ENCODE data around the gene CTIF. TPM values are rescaled to one million over a fixed set of nuclear protein-coding genes. Genes with fewer than 3 reads are reported as not detected.

Gene CTIF
- total RNA-seq, 1 donor from 2014 or later: 35.1 TPM

DNA sequence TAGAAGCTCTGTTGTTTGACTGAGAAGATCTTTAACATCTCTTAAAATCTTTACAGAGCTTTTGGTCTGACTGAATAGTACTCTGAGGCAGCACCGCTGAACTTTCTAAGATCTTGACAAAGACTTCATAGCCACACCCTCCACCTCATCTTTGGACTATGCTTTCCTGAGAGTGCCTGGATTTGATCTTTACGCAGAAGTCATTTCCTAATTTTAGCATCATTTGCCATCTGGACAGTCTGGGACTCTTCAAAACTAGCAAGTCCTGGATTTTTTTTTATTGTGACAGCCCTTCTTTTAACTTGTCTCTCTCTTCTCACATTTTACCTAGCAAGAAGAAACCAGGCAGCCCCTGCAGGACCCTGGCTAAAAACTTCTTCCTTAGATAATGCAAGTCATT, 188.8 kb downstream of the CTIF start:
- intact Hi-C loops (cut with DNase I): no loop called here
- Histone ChIP-seq H3K27ac (peak overlapping the region; percentile 47), H3K4me1 (peaks cover 6% of the 10 kb centered on the region), H3K27me3 (no peaks in the 10 kb centered on the region), H3K9me3 (no peaks in the 10 kb centered on the region), H3K4me3 (no peak overlapping the region), H3K36me3 (no peaks in the 10 kb centered on the region)
- TF ChIP-seq POLR2AphosphoS5 (IDR thresholded peaks at IDR 0.05; ENCODE audit: insufficient read depth in 1 of 2, low read depth in 1 of 2) (no peak), POLR2A (IDR thresholded peaks at IDR 0.05) (no peak)
- TF ChIP-seq, protein P1, sequence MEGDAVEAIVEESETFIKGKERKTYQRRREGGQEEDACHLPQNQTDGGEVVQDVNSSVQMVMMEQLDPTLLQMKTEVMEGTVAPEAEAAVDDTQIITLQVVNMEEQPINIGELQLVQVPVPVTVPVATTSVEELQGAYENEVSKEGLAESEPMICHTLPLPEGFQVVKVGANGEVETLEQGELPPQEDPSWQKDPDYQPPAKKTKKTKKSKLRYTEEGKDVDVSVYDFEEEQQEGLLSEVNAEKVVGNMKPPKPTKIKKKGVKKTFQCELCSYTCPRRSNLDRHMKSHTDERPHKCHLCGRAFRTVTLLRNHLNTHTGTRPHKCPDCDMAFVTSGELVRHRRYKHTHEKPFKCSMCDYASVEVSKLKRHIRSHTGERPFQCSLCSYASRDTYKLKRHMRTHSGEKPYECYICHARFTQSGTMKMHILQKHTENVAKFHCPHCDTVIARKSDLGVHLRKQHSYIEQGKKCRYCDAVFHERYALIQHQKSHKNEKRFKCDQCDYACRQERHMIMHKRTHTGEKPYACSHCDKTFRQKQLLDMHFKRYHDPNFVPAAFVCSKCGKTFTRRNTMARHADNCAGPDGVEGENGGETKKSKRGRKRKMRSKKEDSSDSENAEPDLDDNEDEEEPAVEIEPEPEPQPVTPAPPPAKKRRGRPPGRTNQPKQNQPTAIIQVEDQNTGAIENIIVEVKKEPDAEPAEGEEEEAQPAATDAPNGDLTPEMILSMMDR (IDR thresholded peaks at IDR 0.05): no peak
- no peak for DNase-seq (ENCODE audit: extremely low spot score in 2 of 2)

DNA sequence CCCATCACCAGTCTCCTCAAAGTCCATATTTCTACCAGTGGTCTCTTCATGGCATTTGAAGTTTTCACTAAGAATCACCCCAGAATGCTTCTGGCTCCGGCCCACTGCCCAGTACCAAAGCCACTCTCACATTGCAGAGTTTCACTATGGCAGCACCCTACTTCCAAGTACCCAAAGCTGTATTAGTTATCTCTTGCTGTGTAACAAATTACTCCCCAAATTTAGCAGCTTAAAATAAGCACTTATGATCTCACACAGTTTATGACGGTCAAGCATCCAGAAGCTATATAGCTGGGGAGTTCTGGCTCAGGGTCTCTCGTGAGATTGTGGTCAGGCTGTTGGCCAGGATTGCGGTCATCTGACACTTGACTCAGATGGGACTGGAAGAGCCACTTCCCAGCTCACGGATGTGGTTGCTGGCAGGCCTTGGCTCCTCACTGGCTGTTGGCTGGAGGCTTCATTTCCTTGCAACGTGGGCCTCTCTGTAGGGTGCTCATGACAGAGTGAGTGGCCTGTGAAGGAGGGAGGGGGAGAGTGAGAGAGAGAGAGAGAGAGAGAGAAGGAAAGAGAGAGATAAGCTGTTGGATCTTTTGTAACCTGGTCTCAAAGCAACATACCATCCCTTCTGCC, 189.5 kb downstream of the CTIF start:
- DNase-seq (ENCODE audit: extremely low spot score in 2 of 2): no peak

DNA sequence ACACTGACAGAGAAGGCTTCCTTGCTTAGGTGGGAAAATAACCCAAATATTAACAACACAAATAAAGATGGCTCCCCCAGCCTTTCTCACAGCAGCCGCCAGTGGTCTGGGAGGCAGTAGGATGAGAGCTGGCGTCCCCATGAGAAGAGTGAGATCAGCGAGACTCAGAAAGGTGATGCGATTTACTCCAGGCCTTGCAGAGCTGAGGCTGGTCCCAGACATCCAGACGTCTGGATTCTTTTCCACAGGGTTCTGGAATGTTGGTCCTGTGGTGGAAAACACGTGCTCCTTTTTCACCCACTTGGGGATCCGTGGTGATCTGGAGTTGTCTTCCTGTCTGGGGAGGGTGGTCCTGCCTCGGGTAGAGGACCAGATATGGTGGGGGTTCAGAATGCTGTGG, 190.6 kb downstream of the CTIF start:
- H3K4me3 ChIP-seq: no peak overlapping the region
- no peak overlapping the region for H3K27ac ChIP-seq
- no peak for TF ChIP-seq POLR2A (IDR thresholded peaks at IDR 0.05)
- TF ChIP-seq, protein P1 (IDR thresholded peaks at IDR 0.05): no peak
- TF ChIP-seq POLR2AphosphoS5 (IDR thresholded peaks at IDR 0.05; ENCODE audit: insufficient read depth in 1 of 2, low read depth in 1 of 2): no peak
- no peaks in the 10 kb centered on the region for H3K27me3 ChIP-seq
- no peaks in the 10 kb centered on the region for H3K9me3 ChIP-seq
- intact Hi-C loops (cut with DNase I): no loop called here
- H3K36me3 ChIP-seq: no peaks in the 10 kb centered on the region
- no peak for DNase-seq (ENCODE audit: extremely low spot score in 2 of 2)
- peaks cover 12% of the 10 kb centered on the region for H3K4me1 ChIP-seq

More for the DNA sequence above, 189.5 kb downstream of the CTIF start:
- Histone ChIP-seq H3K9me3 (no peaks in the 10 kb centered on the region), H3K4me3 (no peak overlapping the region), H3K27me3 (no peaks in the 10 kb centered on the region), H3K36me3 (no peaks in the 10 kb centered on the region), H3K4me1 (peaks cover 6% of the 10 kb centered on the region), H3K27ac (peak overlapping the region; percentile 47)
- TF ChIP-seq POLR2A (IDR thresholded peaks at IDR 0.05): no peak
- TF ChIP-seq, protein P1 (IDR thresholded peaks at IDR 0.05): no peak
- no peak for TF ChIP-seq POLR2AphosphoS5 (IDR thresholded peaks at IDR 0.05; ENCODE audit: insufficient read depth in 1 of 2, low read depth in 1 of 2)
- intact Hi-C loops (cut with DNase I): no loop called here

DNA sequence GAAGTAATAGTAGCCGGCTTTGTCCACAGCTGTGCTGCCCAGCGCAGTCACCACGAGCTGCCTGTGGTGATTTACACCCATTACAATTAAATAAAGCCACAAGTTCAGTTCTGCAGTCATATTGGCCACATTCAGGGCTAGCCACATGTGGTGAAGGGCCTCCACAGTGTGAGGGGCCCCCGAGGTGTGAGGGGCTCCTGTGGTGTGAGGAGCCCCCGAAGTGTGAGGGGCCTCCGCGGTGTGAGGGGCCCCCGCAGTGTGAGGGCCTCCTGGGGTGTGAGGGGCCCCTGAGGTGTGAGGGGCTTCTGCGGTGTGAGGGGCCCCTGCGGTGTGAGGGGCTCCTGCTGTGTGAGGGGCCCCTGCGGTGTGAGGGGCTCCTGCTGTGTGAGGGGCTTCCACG, 191.2 kb downstream of the CTIF start:
- peaks cover 12% of the 10 kb centered on the region for H3K4me1 ChIP-seq
- no peak for TF ChIP-seq POLR2AphosphoS5 (IDR thresholded peaks at IDR 0.05; ENCODE audit: insufficient read depth in 1 of 2, low read depth in 1 of 2)
- TF ChIP-seq, protein P1 (IDR thresholded peaks at IDR 0.05): no peak
- no peak for TF ChIP-seq POLR2A (IDR thresholded peaks at IDR 0.05)
- no peak overlapping the region for H3K4me3 ChIP-seq
- H3K27ac ChIP-seq: no peak overlapping the region
- no peak for DNase-seq (ENCODE audit: extremely low spot score in 2 of 2)
- H3K36me3 ChIP-seq: no peaks in the 10 kb centered on the region
- H3K9me3 ChIP-seq: no peaks in the 10 kb centered on the region
- no peaks in the 10 kb centered on the region for H3K27me3 ChIP-seq
- intact Hi-C loops (cut with DNase I): no loop called here

DNA sequence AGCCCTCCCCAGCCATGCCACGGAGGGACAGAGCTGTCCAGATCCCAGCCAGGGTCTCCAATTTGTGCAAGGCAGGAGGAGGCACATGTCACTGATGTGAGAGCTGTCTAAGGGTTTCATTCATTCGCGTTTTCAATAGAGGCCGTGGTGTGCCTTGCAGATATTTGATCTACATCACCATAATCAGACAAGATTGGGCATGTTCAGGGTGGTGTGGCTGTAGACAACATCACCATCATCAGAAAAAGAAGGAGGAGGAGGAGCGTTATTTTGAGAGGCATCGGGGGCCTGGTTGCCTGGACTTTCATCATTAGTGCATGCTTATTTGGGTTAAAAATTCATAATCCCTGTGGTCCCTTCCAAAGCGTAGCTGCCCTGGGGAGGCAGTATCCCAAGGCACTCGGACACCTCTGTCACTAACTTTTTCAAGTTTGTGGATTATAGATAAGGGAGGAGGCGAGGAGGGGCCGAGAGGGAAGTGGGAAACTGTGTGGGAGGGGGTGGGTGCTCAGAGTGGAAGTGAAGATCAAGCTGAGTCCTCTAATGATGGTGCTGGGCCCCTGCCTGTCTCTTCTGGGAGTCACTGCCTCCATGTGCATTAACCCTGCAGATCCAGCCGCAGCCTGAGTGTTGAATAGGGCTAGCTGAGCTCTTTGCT, 194.1 kb downstream of the CTIF start:
- H3K27ac ChIP-seq: no peak overlapping the region

More for the DNA sequence above, 194.1 kb downstream of the CTIF start:
- TF ChIP-seq POLR2A (IDR thresholded peaks at IDR 0.05): no peak
- TF ChIP-seq, protein P1 (IDR thresholded peaks at IDR 0.05): no peak
- no peak for TF ChIP-seq POLR2AphosphoS5 (IDR thresholded peaks at IDR 0.05; ENCODE audit: insufficient read depth in 1 of 2, low read depth in 1 of 2)
- no peak for DNase-seq (ENCODE audit: extremely low spot score in 2 of 2)
- Histone ChIP-seq H3K4me3 (no peak overlapping the region), H3K4me1 (peaks cover 12% of the 10 kb centered on the region), H3K9me3 (no peaks in the 10 kb centered on the region), H3K36me3 (no peaks in the 10 kb centered on the region), H3K27me3 (no peaks in the 10 kb centered on the region)
- intact Hi-C loops (cut with DNase I): no loop called here
